Measurements from ENCODE around the gene ATOX1. TPM values are rescaled to one million over a fixed set of nuclear protein-coding genes. Genes with fewer than 3 reads are reported as not detected.

The ATOX1 gene
- total and polyA plus RNA-seq, 9 donors, result 45.2 to 69.1 (median 52.2) TPM

GRCh38 chr5:151771259-151772028, 13.0 kb upstream of the ATOX1 start, which contains the start of gene G3BP1:
TSS of gene G3BP1 (plus strand) at chr5:151771954. CDS start at chr5:151786621, 14,667 bp downstream.
- DNase-seq, result peak; percentile 100
- Histone ChIP-seq H3K4me1 (ENCODE audit: control insufficient read depth, insufficient read depth, low read length) (peaks cover 16% of the 10 kb centered on the region), H3K4me3 (ENCODE audit: low read length) (peak within 1 kb of the TSS; percentile 81), H3K27ac (ENCODE audit: low read length) (peak within 1 kb of the TSS; percentile 100), H3K27me3 (ENCODE audit: control insufficient read depth, insufficient read depth, low read length) (no peaks in the 10 kb centered on the region), H3K9me3 (replicated peaks; ENCODE audit: control insufficient read depth, low read depth, low read length) (no peaks in the 10 kb centered on the region), H3K36me3 (ENCODE audit: control insufficient read depth, insufficient read depth, low read length) (no peaks in the 10 kb centered on the region)
- under 1% methylated on average over 47 of the region's 49 CpGs for WGBS (ENCODE audit: insufficient coverage)

GRCh38 chr5:151770383-151771258, 12.2 kb upstream of the ATOX1 start:
- H3K9me3 ChIP-seq (replicated peaks; ENCODE audit: control insufficient read depth, low read depth, low read length), result no peaks in the 10 kb centered on the region
- H3K4me1 ChIP-seq (ENCODE audit: control insufficient read depth, insufficient read depth, low read length), result peaks cover 16% of the 10 kb centered on the region
- no peaks in the 10 kb centered on the region for H3K27me3 ChIP-seq (ENCODE audit: control insufficient read depth, insufficient read depth, low read length)
- peak; percentile 94 for DNase-seq
- under 1% methylated on average over 72 of the region's 75 CpGs for WGBS (ENCODE audit: insufficient coverage)
- H3K36me3 ChIP-seq (ENCODE audit: control insufficient read depth, insufficient read depth, low read length), result no peaks in the 10 kb centered on the region
- H3K4me3 ChIP-seq (ENCODE audit: low read length), result peak overlapping the region; percentile 65
- peak overlapping the region; percentile 100 for H3K27ac ChIP-seq (ENCODE audit: low read length)

- DNase-seq, result no peak
- H3K4me3 ChIP-seq (ENCODE audit: low read length), result no peak overlapping the region
- H3K27ac ChIP-seq (ENCODE audit: low read length), result no peak overlapping the region
- no peaks in the 10 kb centered on the region for H3K27me3 ChIP-seq (ENCODE audit: control insufficient read depth, insufficient read depth, low read length)
- H3K9me3 ChIP-seq (replicated peaks; ENCODE audit: control insufficient read depth, low read depth, low read length), result no peaks in the 10 kb centered on the region
- peaks cover 11% of the 10 kb centered on the region for H3K4me1 ChIP-seq (ENCODE audit: control insufficient read depth, insufficient read depth, low read length)
- no peaks in the 10 kb centered on the region for H3K36me3 ChIP-seq (ENCODE audit: control insufficient read depth, insufficient read depth, low read length)
These were observed 8.5 kb upstream of the ATOX1 start for GRCh38 chr5:151766975-151767374.

- Histone ChIP-seq H3K9me3 (replicated peaks; ENCODE audit: control insufficient read depth, low read depth, low read length) (no peaks in the 10 kb centered on the region), H3K4me3 (ENCODE audit: low read length) (no peak overlapping the region), H3K27me3 (ENCODE audit: control insufficient read depth, insufficient read depth, low read length) (no peaks in the 10 kb centered on the region), H3K4me1 (ENCODE audit: control insufficient read depth, insufficient read depth, low read length) (peaks cover 2% of the 10 kb centered on the region), H3K36me3 (ENCODE audit: control insufficient read depth, insufficient read depth, low read length) (no peaks in the 10 kb centered on the region), H3K27ac (ENCODE audit: low read length) (no peak overlapping the region)
- no peak for DNase-seq
These were observed 6.4 kb upstream of the ATOX1 start for GRCh38 chr5:151764801-151765200.

- Histone ChIP-seq H3K27ac (ENCODE audit: low read length) (peak overlapping the region; percentile 69), H3K27me3 (ENCODE audit: control insufficient read depth, insufficient read depth, low read length) (no peaks in the 10 kb centered on the region), H3K4me3 (ENCODE audit: low read length) (peak overlapping the region; percentile 87), H3K36me3 (ENCODE audit: control insufficient read depth, insufficient read depth, low read length) (peaks cover 3% of the 10 kb centered on the region), H3K9me3 (replicated peaks; ENCODE audit: control insufficient read depth, low read depth, low read length) (no peaks in the 10 kb centered on the region), H3K4me1 (ENCODE audit: control insufficient read depth, insufficient read depth, low read length) (peaks cover 17% of the 10 kb centered on the region)
- WGBS (ENCODE audit: insufficient coverage), result no CpG with 5 or more reads among the region's 11 CpGs
- DNase-seq, result peak; percentile 55
These were observed 346 bp downstream of the ATOX1 start for GRCh38 chr5:151758141-151758429.

- Histone ChIP-seq H3K36me3 (ENCODE audit: control insufficient read depth, insufficient read depth, low read length) (peaks cover 7% of the 10 kb centered on the region), H3K27ac (ENCODE audit: low read length) (no peak overlapping the region), H3K4me3 (ENCODE audit: low read length) (peak overlapping the region; percentile 87), H3K9me3 (replicated peaks; ENCODE audit: control insufficient read depth, low read depth, low read length) (no peaks in the 10 kb centered on the region), H3K4me1 (ENCODE audit: control insufficient read depth, insufficient read depth, low read length) (peaks cover 17% of the 10 kb centered on the region), H3K27me3 (ENCODE audit: control insufficient read depth, insufficient read depth, low read length) (no peaks in the 10 kb centered on the region)
- 17% methylated on average over 2 of the region's 9 CpGs for WGBS (ENCODE audit: insufficient coverage)
- no peak for DNase-seq
These were observed 944 bp downstream of the ATOX1 start for GRCh38 chr5:151757233-151758140.

- H3K4me1 ChIP-seq (ENCODE audit: control insufficient read depth, insufficient read depth, low read length), result peaks cover 17% of the 10 kb centered on the region
- peaks cover 7% of the 10 kb centered on the region for H3K36me3 ChIP-seq (ENCODE audit: control insufficient read depth, insufficient read depth, low read length)
- DNase-seq, result no peak
- H3K9me3 ChIP-seq (replicated peaks; ENCODE audit: control insufficient read depth, low read depth, low read length), result no peaks in the 10 kb centered on the region
- no peak overlapping the region for H3K27ac ChIP-seq (ENCODE audit: low read length)
- no CpG with 5 or more reads among the region's 3 CpGs for WGBS (ENCODE audit: insufficient coverage)
- H3K4me3 ChIP-seq (ENCODE audit: low read length), result no peak overlapping the region
- no peaks in the 10 kb centered on the region for H3K27me3 ChIP-seq (ENCODE audit: control insufficient read depth, insufficient read depth, low read length)
These were observed 3.0 kb downstream of the ATOX1 start for GRCh38 chr5:151755383-151755782.

GRCh38 chr5:151751593-151751992, 6.8 kb downstream of the ATOX1 start:
- Histone ChIP-seq H3K9me3 (replicated peaks; ENCODE audit: control insufficient read depth, low read depth, low read length) (no peaks in the 10 kb centered on the region), H3K27me3 (ENCODE audit: control insufficient read depth, insufficient read depth, low read length) (no peaks in the 10 kb centered on the region), H3K36me3 (ENCODE audit: control insufficient read depth, insufficient read depth, low read length) (peaks cover 9% of the 10 kb centered on the region), H3K4me1 (ENCODE audit: control insufficient read depth, insufficient read depth, low read length) (peaks cover 2% of the 10 kb centered on the region), H3K4me3 (ENCODE audit: low read length) (no peak overlapping the region), H3K27ac (ENCODE audit: low read length) (no peak overlapping the region)
- 96% methylated on average over 3 of the region's 4 CpGs for WGBS (ENCODE audit: insufficient coverage)
- DNase-seq, result no peak

- DNase-seq, result no peak
- Histone ChIP-seq H3K9me3 (replicated peaks; ENCODE audit: control insufficient read depth, low read depth, low read length) (no peaks in the 10 kb centered on the region), H3K27ac (ENCODE audit: low read length) (no peak overlapping the region), H3K4me3 (ENCODE audit: low read length) (no peak overlapping the region), H3K4me1 (ENCODE audit: control insufficient read depth, insufficient read depth, low read length) (peaks cover 2% of the 10 kb centered on the region), H3K36me3 (ENCODE audit: control insufficient read depth, insufficient read depth, low read length) (peaks cover 12% of the 10 kb centered on the region), H3K27me3 (ENCODE audit: control insufficient read depth, insufficient read depth, low read length) (no peaks in the 10 kb centered on the region)
- WGBS (ENCODE audit: insufficient coverage), result 100% methylated on average over 1 of the region's 4 CpGs
These were observed 7.3 kb downstream of the ATOX1 start for GRCh38 chr5:151751091-151751490.

GRCh38 chr5:151750121-151750520, 8.3 kb downstream of the ATOX1 start:
- no CpG with 5 or more reads among the region's 4 CpGs for WGBS (ENCODE audit: insufficient coverage)
- H3K27me3 ChIP-seq (ENCODE audit: control insufficient read depth, insufficient read depth, low read length), result no peaks in the 10 kb centered on the region
- peaks cover 21% of the 10 kb centered on the region for H3K36me3 ChIP-seq (ENCODE audit: control insufficient read depth, insufficient read depth, low read length)
- H3K4me1 ChIP-seq (ENCODE audit: control insufficient read depth, insufficient read depth, low read length), result peaks cover 2% of the 10 kb centered on the region
- H3K27ac ChIP-seq (ENCODE audit: low read length), result peak overlapping the region; percentile 17
- no peak for DNase-seq
- no peak overlapping the region for H3K4me3 ChIP-seq (ENCODE audit: low read length)
- no peaks in the 10 kb centered on the region for H3K9me3 ChIP-seq (replicated peaks; ENCODE audit: control insufficient read depth, low read depth, low read length)
